PC-3 (cell line): ENCODE data around the gene HS3ST5. TPM values are rescaled to one million over a fixed set of nuclear protein-coding genes. Genes with fewer than 3 reads are reported as not detected.
A peak's percentile ranks its signal among the peaks of the same experiment; 100 is the strongest.

Experiments
- ATAC-seq: fragments of 200-7000 bp; cut with Tn5 transposase; 2 replicates; pipeline ENCODE4 v1.9.1; 2020; ENCODE audit warnings: mild to moderate bottlenecking, moderate library complexity
- BruUV-seq: library from RNA; stranded (reverse); fragments of 400-500 nt; replicated peaks from 2 replicates; lab custom pipeline; 2021; lab: Mats Ljungman, UMichigan
- CTCF ChIA-PET: fragments of 300-600 bp; sonication (Branson Sonifier 250); formaldehyde crosslinking; loops from one replicate; lab custom pipeline; 2022; ENCODE audit warnings: antibody characterized with exemption; lab: Charles Lee
- POLR2A ChIA-PET: fragments of 300-600 bp; sonication (Branson Sonifier 250); formaldehyde crosslinking; loops from one replicate; lab custom pipeline; 2022; ENCODE audit warnings: antibody characterized with exemption; ENCODE audit not compliant: unreplicated experiment; lab: Charles Lee
- DNase-seq: peaks from one replicate; pipeline ENCODE4 v3.0.0-alpha.2; 2015
- H2AFZ ChIP-seq: fragments of 300-600 bp; sonication (generic); 2 replicates; pipeline ENCODE4 v1.6.0; 2016; ENCODE audit warnings: antibody characterized with exemption, low read length
- H3F3A ChIP-seq: fragments of 300-600 bp; sonication (generic); one replicate; pipeline ENCODE4 v1.6.0; 2017; ENCODE audit warnings: antibody characterized with exemption, low read length, control low read depth, mild to moderate bottlenecking; ENCODE audit not compliant: unreplicated experiment
- H3K27ac ChIP-seq: fragments of 300-600 bp; sonication (generic); 2 replicates; pipeline ENCODE4 v1.5.1; 2016; ENCODE audit warnings: mild to moderate bottlenecking, low read length
- H3K27me3 ChIP-seq: fragments of 300-600 bp; sonication (generic); 2 replicates; pipeline ENCODE4 v1.6.1; 2016; ENCODE audit warnings: low read length, mixed read lengths
- H3K36me3 ChIP-seq: fragments of 300-600 bp; sonication (generic); 2 replicates; pipeline ENCODE4 v1.6.1; 2016; ENCODE audit warnings: low read depth, mixed run types, low read length, mixed read lengths
- H3K4me1 ChIP-seq: fragments of 300-600 bp; sonication (generic); 2 replicates; pipeline ENCODE4 v1.5.1; 2016; ENCODE audit warnings: low read length; ENCODE audit not compliant: insufficient read depth
- H3K4me2 ChIP-seq: fragments of 300-600 bp; sonication (generic); 2 replicates; pipeline ENCODE4 v1.6.0; 2016; ENCODE audit warnings: low read length
- H3K4me3 ChIP-seq: fragments of 300-600 bp; sonication (generic); 2 replicates; pipeline ENCODE4 v1.5.1; 2016; ENCODE audit warnings: mild to moderate bottlenecking, low read length, mixed read lengths
- H3K79me2 ChIP-seq: fragments of 300-600 bp; sonication (generic); 2 replicates; pipeline ENCODE4 v1.6.1; 2017; ENCODE audit warnings: low read length, mixed read lengths
- H3K9ac ChIP-seq: fragments of 300-600 bp; sonication (generic); 2 replicates; pipeline ENCODE4 v1.6.0; 2016; ENCODE audit warnings: mild to moderate bottlenecking, low read length
- H3K9me2 ChIP-seq: fragments of 300-600 bp; sonication (generic); replicated peaks from 2 replicates; pipeline ENCODE4 v1.6.1; 2016; ENCODE audit warnings: mixed run types, low read length, mixed read lengths
- H3K9me3 ChIP-seq: fragments of 300-600 bp; sonication (generic); 2 replicates; pipeline ENCODE4 v1.6.1; 2016; ENCODE audit warnings: low read length, mixed read lengths
- H4K20me1 ChIP-seq: fragments of 300-600 bp; sonication (generic); 2 replicates; pipeline ENCODE4 v1.6.1; 2016; ENCODE audit warnings: low read length, mixed read lengths
- CTCF ChIP-seq: fragments of 300-600 bp; sonication (generic); conservative IDR thresholded peaks from 2 replicates; pipeline ENCODE4 v1.5.1; 2017; ENCODE audit warnings: antibody characterized with exemption, low read depth, mild to moderate bottlenecking, low read length
- EZH2 ChIP-seq: fragments of 300-600 bp; sonication (generic); IDR thresholded peaks from one replicate; pipeline ENCODE4 v1.6.1; 2017; ENCODE audit warnings: antibody characterized with exemption, mild to moderate bottlenecking, low read length; ENCODE audit not compliant: unreplicated experiment
- EZH2phosphoT487 ChIP-seq: fragments of 300-600 bp; sonication (generic); IDR thresholded peaks from 2 replicates; pipeline ENCODE4 v1.6.1; 2018; ENCODE audit warnings: mild to moderate bottlenecking, antibody characterized with exemption, low read length, borderline replicate concordance
- intact Hi-C: fragments of 100-400 bp; cut with micrococcal nuclease; formaldehyde crosslinking; loops from 2 replicates; pipeline ENCODE4 v1.9.0; 2023
- total RNA-seq: library from RNA; depleted of rRNA; stranded (reverse); fragments of >200 nt; gene quantifications from 2 replicates; pipeline ENCODE4 v1.2.3, GENCODE V29; 2014

Gene HS3ST5
- total RNA-seq, 1 experiment from 2014 or later: 1.2 TPM

- no TSS peak for BruUV-seq
- TF ChIP-seq EZH2 (no peak), CTCF (no peak), EZH2phosphoT487 (no peak)
- H3K9me2 ChIP-seq: no peaks in the 10 kb centered on the region
- DNase-seq (no peak), ATAC-seq (no peak)
- H3K27me3 ChIP-seq: no peaks in the 10 kb centered on the region
- ChIA-PET CTCF (no interaction called here), POLR2A (no interaction called here)
- no peaks in the 10 kb centered on the region for H3F3A ChIP-seq
- H2AFZ ChIP-seq: no peak overlapping the region
- H3K27ac ChIP-seq: no peak overlapping the region
- no peaks in the 10 kb centered on the region for H4K20me1 ChIP-seq
- no peaks in the 10 kb centered on the region for H3K79me2 ChIP-seq
- no peak overlapping the region for H3K9ac ChIP-seq
- H3K4me3 ChIP-seq: no peak overlapping the region
- intact Hi-C loops: no loop called here
- H3K9me3 ChIP-seq: no peaks in the 10 kb centered on the region
- H3K4me2 ChIP-seq: no peak overlapping the region
- H3K36me3 ChIP-seq: no peaks in the 10 kb centered on the region
- peaks cover 8% of the 10 kb centered on the region; the same call in 1 of the 2 replicates for H3K4me1 ChIP-seq
Measured at GRCh38 chr6:114286211-114286610, 56.6 kb downstream of the HS3ST5 start.

- Histone ChIP-seq H3K9me3 (no peaks in the 10 kb centered on the region), H2AFZ (no peak overlapping the region), H3K4me3 (no peak overlapping the region), H3K36me3 (no peaks in the 10 kb centered on the region), H3K9me2 (no peaks in the 10 kb centered on the region), H3K79me2 (no peaks in the 10 kb centered on the region), H3K27me3 (no peaks in the 10 kb centered on the region), H3K27ac (no peak overlapping the region), H4K20me1 (no peaks in the 10 kb centered on the region), H3F3A (no peaks in the 10 kb centered on the region), H3K4me1 (peaks cover 8% of the 10 kb centered on the region; the same call in 1 of the 2 replicates), H3K4me2 (no peak overlapping the region), H3K9ac (no peak overlapping the region)
- no peak for TF ChIP-seq EZH2
- no peak for TF ChIP-seq CTCF
- TF ChIP-seq EZH2phosphoT487: no peak
- ATAC-seq: peak; percentile 57; the same call in 1 of the 2 replicates
- peak; percentile 59 for DNase-seq
- intact Hi-C loops: no loop called here
- no TSS peak for BruUV-seq
- CTCF ChIA-PET: interaction anchor here (0.6 kb wide), 1 partner anchor 40 kb away, joined by 4 read pairs; no protein-coding TSS in a partner anchor
- POLR2A ChIA-PET: interaction anchor here (0.6 kb wide), 1 partner anchor 51 kb away, joined by 9 read pairs; no protein-coding TSS in a partner anchor
Measured at GRCh38 chr6:114284281-114284680, 58.5 kb downstream of the HS3ST5 start.

DNA sequence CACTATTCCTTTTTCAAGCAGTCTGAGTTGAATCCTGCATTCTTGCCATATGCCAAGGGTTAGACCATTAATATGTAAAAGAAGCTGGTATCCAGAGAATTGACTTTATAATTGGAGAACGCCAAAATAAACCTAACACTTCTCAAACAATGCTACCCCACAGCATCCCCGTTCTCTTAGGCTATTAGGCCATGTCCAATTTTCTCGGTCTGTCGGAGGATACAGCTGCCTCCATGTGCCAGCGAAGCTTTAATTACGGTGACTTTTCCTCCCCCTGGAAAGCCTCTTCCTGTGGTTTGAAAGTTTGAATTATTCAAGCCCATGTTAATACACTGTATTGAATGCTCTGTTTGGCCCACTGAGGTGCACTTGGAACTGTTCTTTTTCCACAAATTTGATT is 60.5 kb downstream of the HS3ST5 start:
- intact Hi-C loops: no loop called here
- H3K9me3 ChIP-seq: no peaks in the 10 kb centered on the region
- ChIA-PET CTCF (no interaction called here), POLR2A (no interaction called here)
- no peaks in the 10 kb centered on the region for H3K36me3 ChIP-seq
- ATAC-seq: no peak
- no peaks in the 10 kb centered on the region for H4K20me1 ChIP-seq
- no peak for DNase-seq
- H3K4me3 ChIP-seq: no peak overlapping the region
- H3K4me1 ChIP-seq: peaks cover 8% of the 10 kb centered on the region; the same call in 1 of the 2 replicates
- H2AFZ ChIP-seq: no peak overlapping the region
- H3K27ac ChIP-seq: no peak overlapping the region
- no peak overlapping the region for H3K9ac ChIP-seq
- H3F3A ChIP-seq: no peaks in the 10 kb centered on the region
- BruUV-seq: no TSS peak
- no peaks in the 10 kb centered on the region for H3K9me2 ChIP-seq
- H3K79me2 ChIP-seq: no peaks in the 10 kb centered on the region
- H3K4me2 ChIP-seq: no peak overlapping the region
- no peaks in the 10 kb centered on the region for H3K27me3 ChIP-seq
- TF ChIP-seq EZH2phosphoT487 (no peak), EZH2 (no peak), CTCF (no peak)
